Suprapubic skin (tissue), 4 donors: ENCODE results near the gene GRAMD4.

Source experiments
- CTCF ChIP-seq, 2 donors: fragments of 200-600 bp in 1 of 2; fragments of 450-650 bp in 1 of 2; sonication (generic) in 1 of 2; IDR thresholded peaks; one replicate each; pipeline ENCODE4 v1.5.1; 2016 to 2019; ENCODE audit warnings: antibody characterized with exemption in 2 of 2, mild to moderate bottlenecking in 1 of 2, moderate library complexity in 1 of 2
- EP300 ChIP-seq: sonication (generic); formaldehyde crosslinking; IDR thresholded peaks from one replicate; pipeline ENCODE4 v1.6.1; 2017; ENCODE audit warnings: antibody characterized with exemption
- POLR2A ChIP-seq, 2 donors: fragments of 450-650 bp; IDR thresholded peaks; one replicate each; pipeline ENCODE4 v1.6.1; 2017; ENCODE audit warnings: antibody characterized with exemption in 2 of 2, mild to moderate bottlenecking in 2 of 2, moderate library complexity in 2 of 2
- POLR2AphosphoS5 ChIP-seq, 3 donors: sonication (generic); formaldehyde crosslinking; IDR thresholded peaks; one replicate each; pipeline ENCODE4 v1.6.1; 2017; ENCODE audit warnings: antibody characterized with exemption in 3 of 3

- no peak for TF ChIP-seq POLR2A (IDR thresholded peaks at IDR 0.05)
- TF ChIP-seq CTCF (IDR thresholded peaks at IDR 0.05): no peak
- TF ChIP-seq POLR2AphosphoS5 (IDR thresholded peaks at IDR 0.05): no peak
- TF ChIP-seq EP300: no peak
Measured at GRCh38 chr22:46576556-46577367, 43.4 kb upstream of the GRAMD4 start.
